HG03025 (cell line): ENCODE data around the gene FOXL1.

Experiments used
- ATAC-seq: cut with Tn5 transposase; IDR thresholded peaks from one replicate; pipeline ENCODE4 v1.9.1; 2021; ENCODE audit warnings: mild to moderate bottlenecking, moderate library complexity; ENCODE audit not compliant: unreplicated experiment, low FRiP score

FOXL1 gene

DNA sequence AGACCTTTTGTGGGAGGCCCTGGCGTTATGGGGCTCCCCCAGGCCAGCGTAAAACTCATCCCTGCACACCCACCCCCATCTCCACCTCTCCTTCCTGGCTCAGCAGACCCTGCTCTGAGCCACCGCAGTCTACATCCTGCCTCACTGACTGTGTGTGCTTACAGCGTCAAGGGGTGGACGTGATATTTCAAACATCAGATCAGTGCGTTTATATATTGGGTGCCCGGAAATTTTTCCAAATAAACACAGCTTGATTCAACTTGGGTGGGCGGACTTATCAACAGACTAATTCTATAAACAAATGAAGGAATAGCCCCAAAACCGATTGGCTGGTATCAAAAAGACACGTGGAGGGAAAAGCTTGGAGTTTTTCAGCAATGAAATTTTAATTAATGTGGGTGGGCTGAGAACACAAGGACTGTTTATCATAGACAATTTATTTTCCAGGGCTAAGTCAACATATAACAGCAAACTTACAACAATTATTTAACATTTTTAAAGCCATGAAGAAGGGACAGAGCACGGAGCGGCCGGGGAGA lies at the start of gene FOXL1:
Gene FOXL1 (plus strand): TSS at position 489 of the 539 bp plus-strand sequence. CDS start 175 bp downstream, outside the sequence.
- ATAC-seq = no peak

DNA sequence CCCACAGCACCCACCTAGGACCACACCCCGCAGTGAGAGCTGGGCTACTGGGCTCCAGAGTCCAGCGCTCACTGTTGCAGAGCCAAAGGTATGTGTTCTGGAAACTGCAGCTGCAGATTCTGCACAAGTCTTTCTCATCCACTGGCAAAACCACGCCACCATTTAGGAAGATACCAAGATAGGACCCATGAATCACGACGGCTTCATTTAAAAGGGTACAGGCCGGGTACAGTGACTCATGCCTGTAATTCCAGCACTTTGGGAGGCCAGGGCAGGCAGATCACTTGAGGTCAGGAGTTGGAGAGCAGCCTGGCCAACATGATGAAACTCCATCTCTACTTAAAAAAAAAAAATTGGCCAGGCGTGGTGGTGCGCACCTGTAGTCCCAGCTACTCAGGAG lies 49.2 kb upstream of the FOXL1 start:
- no peak for ATAC-seq

- no peak for ATAC-seq
Observed at GRCh38 chr16:86530251-86531190, 47.8 kb upstream of the FOXL1 start.

GRCh38 chr16:86531191-86531545 lies 47.2 kb upstream of the FOXL1 start:
- no peak for ATAC-seq

DNA sequence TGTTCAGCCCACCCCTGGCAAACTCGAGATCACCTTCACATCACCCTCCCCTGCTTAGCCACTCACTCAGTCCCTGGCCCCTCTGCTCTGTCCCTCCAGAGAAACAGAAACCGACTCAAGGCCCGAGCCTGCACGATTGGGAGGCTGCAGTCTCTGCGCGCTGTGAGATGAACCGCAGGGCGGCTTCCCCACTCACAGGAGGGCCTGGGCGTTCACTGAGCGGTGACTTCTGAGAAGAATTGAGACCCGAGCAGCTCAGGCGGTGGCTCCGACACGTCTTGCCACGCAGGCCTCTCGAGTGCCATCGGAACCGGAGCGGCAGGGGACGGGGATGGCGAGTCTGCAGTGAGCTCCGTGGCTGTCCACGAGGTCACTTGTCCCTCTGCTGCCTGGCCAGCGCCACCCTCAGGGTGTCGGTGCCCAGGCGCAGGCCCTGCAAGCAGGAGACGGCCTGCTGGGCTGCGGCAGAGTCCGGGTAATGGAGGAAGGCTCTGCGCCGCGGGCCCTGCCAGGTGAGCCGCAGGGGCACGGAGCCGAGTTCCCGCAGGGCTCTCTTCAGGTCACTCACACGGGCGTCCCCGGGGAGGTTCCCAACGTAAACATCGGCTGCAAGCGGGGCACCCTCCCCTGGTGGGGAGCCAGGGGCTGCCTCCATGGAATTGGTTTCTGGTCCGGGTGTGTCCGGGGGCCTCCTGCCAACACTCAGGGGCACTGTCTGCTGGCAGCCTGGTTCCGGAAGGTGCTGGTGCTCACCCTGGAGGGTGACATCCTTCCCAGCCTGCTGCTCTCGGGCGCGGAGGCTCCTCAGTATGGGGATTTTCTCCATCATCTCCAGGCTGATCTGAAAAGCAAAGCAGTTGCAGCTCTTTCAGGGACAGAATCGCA lies 46.5 kb upstream of the FOXL1 start:
- no peak for ATAC-seq

- no peak for ATAC-seq
Observed at GRCh38 chr16:86532526-86532815, 45.9 kb upstream of the FOXL1 start.

DNA sequence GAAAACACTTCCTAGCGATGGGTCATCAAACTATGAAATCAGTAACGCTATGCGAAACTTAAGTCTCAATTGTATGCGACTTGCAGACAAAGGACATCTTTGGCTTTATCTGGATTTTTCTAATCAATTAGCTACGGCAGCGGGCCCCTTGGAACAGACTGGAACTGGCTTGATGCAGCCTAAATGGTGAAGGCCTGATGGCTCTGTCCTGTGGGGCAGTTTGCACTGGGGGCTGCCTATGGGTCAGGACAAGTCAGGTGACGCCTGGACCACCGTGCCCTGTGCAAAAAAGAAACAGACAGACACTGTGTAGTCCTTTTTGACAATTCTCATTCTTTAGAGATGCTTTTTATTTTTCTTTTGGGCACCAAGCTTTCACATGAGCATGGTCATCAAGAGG lies 45.3 kb upstream of the FOXL1 start:
- no peak for ATAC-seq

DNA sequence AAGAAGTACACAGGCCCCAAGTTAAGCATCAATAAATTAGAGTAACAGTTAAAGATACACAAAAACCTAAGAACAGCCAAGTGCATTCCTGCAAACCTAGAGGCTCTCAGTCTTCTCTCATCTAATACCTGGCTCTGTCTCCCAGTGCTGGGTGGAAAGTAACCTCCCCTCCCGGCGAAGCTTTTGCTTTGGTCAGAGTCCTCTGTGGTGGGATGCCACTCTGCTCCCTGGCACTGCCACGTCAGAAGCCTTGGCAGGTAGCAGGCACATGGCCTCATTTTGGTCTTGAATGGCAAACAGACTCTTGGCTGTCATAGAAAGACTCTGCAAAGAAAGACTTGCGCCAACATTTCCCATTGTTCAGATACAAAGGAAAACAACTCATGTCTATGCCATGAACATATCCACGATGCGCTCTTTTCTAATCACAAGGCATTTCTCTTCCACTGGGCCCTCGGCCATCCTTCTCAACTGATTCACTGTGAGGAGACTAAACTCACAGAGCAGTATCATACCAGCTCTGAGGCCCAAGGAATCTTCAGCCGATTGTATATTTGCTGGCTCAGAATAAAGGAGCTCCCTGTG lies 44.5 kb upstream of the FOXL1 start:
- no peak for ATAC-seq

- no peak for ATAC-seq
Observed at GRCh38 chr16:86534779-86535615, 43.4 kb upstream of the FOXL1 start.

DNA sequence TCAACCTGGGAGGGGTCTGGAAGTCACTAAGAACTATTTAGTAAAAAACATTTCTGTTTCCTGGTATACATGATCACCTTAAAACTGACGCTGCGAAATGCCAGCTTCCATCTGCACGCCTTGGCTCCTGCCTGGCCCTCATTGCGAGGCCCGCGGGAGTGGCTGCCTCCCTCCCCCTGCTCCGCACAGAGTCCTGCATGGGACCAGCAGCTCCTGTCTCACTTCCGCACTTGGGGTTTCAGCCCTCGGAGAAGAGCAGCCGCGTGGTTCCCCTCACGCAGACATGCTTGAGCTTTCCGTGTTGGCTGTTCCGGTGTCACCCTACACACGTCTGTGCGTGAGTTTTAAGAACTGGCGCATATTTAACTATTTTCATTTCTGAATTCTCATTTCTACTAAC lies 41.7 kb upstream of the FOXL1 start:
- no peak for ATAC-seq

DNA sequence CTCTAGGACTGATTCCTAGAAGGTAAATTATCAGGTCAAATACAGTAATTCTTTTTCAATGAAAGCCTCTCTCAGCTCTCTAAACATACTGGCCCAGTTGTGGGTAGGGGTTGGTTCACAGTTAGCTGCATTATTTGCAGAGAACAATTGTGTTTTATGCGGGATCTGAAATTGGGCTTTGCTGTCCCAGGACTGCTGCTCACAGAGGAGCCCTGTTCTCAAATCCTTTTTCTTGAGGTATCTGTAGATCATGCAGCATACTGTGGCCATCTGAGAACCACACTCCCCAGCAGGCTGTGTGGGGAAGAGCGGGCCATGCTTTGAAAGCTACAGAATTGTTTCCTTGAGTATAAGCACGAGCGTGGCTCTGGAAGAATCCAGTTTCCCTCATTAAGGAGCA lies 40.9 kb upstream of the FOXL1 start:
- no peak for ATAC-seq

DNA sequence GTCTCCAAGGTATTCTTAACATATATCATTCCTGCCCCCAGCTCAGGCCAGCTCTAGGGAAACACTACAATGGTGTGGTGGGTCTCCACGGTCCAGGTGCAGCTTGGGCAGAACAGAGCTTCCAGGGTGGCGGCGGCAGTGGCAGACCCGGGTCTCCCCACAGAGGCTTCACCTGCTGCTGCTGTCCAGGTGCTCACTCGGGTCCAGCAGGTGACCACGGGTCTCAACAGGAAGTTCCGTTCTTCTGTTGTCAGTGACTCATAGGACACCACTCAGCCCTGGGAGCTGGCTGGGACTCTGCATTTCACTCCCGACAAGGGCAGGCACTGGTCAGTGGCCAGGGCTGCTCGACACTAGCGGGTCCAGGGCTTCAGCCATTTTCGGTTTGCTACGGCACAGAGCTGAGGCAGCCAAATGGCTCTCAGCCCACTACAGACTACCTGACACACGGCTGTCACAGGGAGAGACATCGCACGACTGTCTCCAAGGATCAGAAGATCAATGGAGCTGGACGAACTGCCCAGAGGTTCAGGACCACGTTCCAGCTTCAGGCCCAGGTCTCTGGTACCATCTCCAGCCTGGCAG lies 40.1 kb upstream of the FOXL1 start:
- no peak for ATAC-seq

DNA sequence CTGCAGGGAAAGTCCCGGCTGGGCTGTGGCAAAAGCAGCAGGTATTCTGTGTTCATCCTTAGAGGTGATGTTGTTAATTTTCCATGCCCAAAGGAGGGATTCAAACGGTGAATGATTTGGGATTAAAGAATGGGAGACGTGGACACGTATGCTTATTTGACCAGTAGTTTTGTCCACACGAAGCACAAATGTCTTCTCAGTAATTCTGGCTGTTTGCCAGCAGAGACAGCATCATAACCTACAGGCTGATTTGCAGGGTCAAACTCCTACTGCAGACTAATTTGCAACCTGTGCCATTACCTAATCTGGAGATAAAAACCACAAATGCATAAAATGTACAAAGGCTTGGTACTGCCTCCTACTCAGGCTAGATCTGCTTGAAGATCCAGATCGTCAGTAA lies 37.5 kb upstream of the FOXL1 start:
- no peak for ATAC-seq

- no peak for ATAC-seq
Observed at GRCh38 chr16:86541560-86541959, 36.8 kb upstream of the FOXL1 start.

DNA sequence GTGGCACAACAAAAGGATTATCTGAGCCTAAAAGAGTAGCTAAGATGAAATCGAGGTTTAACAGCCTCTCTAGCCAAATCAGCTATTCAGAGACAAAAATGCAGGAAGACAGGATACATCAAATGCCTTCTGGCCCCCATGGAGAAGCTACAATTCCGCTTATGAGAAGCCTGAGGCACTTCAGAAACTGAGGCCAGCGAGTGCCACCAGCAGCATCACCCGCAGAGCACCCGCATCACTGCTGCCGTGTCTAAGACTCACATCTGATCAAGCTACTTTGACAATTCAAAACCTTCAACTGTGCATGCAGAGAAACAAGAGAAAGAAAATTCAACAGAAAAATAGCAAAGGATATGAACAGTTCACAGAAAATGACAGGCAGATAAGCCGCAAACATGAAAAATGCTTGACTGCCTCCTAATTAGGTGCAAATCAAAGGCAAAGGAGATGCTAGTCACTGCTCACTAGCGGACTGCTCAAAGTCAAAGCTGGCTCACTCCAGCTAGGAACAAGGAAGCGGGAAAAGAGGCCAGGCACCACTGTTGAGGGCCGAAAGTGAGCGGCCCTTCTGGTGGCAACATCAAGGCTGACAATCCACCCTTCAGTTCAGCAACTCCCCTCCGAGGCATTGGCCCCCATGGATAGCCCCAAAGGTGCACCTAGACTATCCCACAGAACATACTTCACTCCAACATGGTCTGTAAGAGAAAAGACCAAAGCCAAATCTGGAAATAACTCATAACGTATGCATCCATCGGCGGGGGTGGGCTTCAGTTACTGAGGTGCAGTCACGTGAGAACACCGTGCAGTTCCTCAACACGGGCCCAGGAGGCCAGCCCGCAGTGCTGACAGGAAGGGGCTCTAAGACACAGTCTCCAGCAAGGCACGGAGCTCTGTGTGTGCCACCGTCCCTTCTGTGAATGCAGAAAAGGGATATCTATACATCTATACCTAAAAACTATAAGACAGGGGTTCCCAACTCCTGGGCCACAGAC lies 35.3 kb upstream of the FOXL1 start:
- ATAC-seq = no peak

DNA sequence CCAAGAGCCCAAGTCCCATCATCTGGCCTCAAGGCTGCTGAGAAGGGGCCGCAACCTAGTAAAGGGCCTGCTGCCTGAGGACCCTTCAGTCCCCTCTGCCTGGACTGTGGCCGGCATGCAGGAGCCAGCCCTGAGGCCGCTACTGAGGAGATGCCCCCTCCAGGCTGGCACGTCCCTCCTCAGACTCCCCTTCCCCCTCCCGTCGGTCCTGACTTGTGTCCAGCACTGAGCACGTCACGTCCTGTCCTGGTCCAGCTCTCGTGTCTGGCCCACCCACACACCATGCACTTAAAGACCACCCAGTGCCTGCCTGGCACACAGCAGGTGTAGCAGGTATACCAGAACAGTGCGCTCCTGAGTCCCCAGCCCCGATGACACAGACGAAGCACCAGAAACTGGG lies 32.9 kb upstream of the FOXL1 start:
- ATAC-seq = no peak

DNA sequence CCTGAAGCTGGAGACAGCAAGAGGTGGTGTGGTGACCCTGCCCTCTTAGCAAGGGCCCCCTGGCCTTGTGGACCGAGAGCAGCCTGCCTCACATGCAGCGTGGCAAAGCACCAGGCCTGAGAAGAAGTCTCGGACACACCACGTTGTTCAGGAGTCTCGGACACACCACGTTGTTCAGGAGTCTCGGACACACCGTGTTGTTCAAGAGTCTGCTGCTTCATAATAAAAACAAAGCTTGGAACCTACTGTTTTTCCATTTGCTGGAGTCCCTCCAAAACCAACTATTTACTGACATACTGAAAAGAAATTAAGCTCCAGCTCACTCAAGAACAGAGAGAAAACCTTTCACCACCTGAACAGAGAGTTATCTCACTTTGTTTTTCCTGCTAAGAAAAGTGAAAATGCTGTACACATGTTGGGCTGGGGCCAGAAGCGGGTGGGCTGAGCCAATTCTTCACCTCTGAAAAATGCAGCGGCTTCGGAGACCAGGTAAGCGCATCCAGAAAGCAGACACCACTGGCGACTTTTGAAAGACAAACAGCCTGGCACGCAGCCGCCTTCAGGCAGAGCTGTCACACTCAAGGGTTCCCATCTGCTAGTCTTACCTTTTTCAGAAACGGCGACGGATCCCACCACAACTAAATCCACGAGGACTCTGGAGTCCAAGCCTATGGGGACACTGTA lies 32.3 kb upstream of the FOXL1 start:
- no peak for ATAC-seq

GRCh38 chr16:86546638-86547013 lies 31.7 kb upstream of the FOXL1 start:
- ATAC-seq = no peak
